Erythroblast (primary cell): ENCODE measurements around the gene USH1C.

Experiments used
- DNase-seq, 2 experiments: peaks; one replicate each; lab custom pipeline; 2025; lab: John Stamatoyannopoulos, UW
- GATA1 ChIP-seq: IDR thresholded peaks from 2 replicates; pipeline ENCODE4 v1.6.1; 2011; ENCODE audit warnings: low read depth, mild to moderate bottlenecking, control low read depth, low read length, moderate library complexity
- POLR2A ChIP-seq: IDR thresholded peaks from 2 replicates; pipeline ENCODE4 v1.6.1; 2011; ENCODE audit warnings: mild to moderate bottlenecking, low read length

USH1C gene

GRCh38 chr11:17574141-17575091 lies 30.2 kb upstream of the USH1C start:
- TF ChIP-seq GATA1 (no peak), POLR2A (no peak)
- DNase-seq = no peak

GRCh38 chr11:17573526-17573925 lies 29.3 kb upstream of the USH1C start:
- TF ChIP-seq GATA1 (no peak), POLR2A (no peak)
- DNase-seq = no peak

GRCh38 chr11:17572791-17573460 lies 28.7 kb upstream of the USH1C start:
- TF ChIP-seq GATA1 (no peak), POLR2A (no peak)
- DNase-seq = no peak

GRCh38 chr11:17572359-17572690 lies 28.1 kb upstream of the USH1C start:
- no peak for DNase-seq
- TF ChIP-seq POLR2A (no peak), GATA1 (no peak)

GRCh38 chr11:17571431-17572358 lies 27.5 kb upstream of the USH1C start:
- no peak for DNase-seq

GRCh38 chr11:17570034-17570433 lies 25.8 kb upstream of the USH1C start:
- no peak for DNase-seq
- no peak for TF ChIP-seq GATA1
- TF ChIP-seq POLR2A = no peak

More at GRCh38 chr11:17571431-17572358, 27.5 kb upstream of the USH1C start:
- TF ChIP-seq POLR2A (no peak), GATA1 (no peak)

GRCh38 chr11:17568944-17569343 lies 24.7 kb upstream of the USH1C start:
- TF ChIP-seq GATA1 = no peak
- no peak for TF ChIP-seq POLR2A
- no peak for DNase-seq

- peak; percentile 19 to 28 for DNase-seq
- TF ChIP-seq GATA1 (no peak), POLR2A (no peak)
Observed at GRCh38 chr11:17564687-17565042, 20.4 kb upstream of the USH1C start.

GRCh38 chr11:17563961-17564686 lies 19.9 kb upstream of the USH1C start:
- TF ChIP-seq GATA1 = no peak
- DNase-seq = no peak

- no peak for TF ChIP-seq POLR2A
- TF ChIP-seq GATA1 = no peak
- DNase-seq = no peak
Observed at GRCh38 chr11:17563231-17563646, 19.0 kb upstream of the USH1C start.

- TF ChIP-seq POLR2A = no peak
- no peak for TF ChIP-seq GATA1
- no peak for DNase-seq
Observed at GRCh38 chr11:17561526-17561925, 17.3 kb upstream of the USH1C start.

GRCh38 chr11:17561111-17561415 lies 16.8 kb upstream of the USH1C start:
- DNase-seq = no peak
- no peak for TF ChIP-seq POLR2A
- TF ChIP-seq GATA1 = no peak

GRCh38 chr11:17560281-17561110 lies 16.3 kb upstream of the USH1C start:
- TF ChIP-seq POLR2A = no peak
- no peak for TF ChIP-seq GATA1
- DNase-seq = no peak
